Medulla oblongata (tissue), 1 donor: ENCODE results near the gene GLIS1.

Source experiments
- DNase-seq: peaks from one replicate; pipeline ENCODE4 v3.0.0-alpha.2; 2015; ENCODE audit errors: extremely low spot score

Gene GLIS1

GRCh38 chr1:53718443-53718842 lies 20.5 kb downstream of the GLIS1 start:
- no peak for DNase-seq

- DNase-seq: no peak
Observed at GRCh38 chr1:53717025-53717804, 21.7 kb downstream of the GLIS1 start.

- no peak for DNase-seq
Observed at GRCh38 chr1:53716150-53716549, 22.8 kb downstream of the GLIS1 start.

- no peak for DNase-seq
Observed at GRCh38 chr1:53715478-53715877, 23.5 kb downstream of the GLIS1 start.

- DNase-seq: no peak
Observed at GRCh38 chr1:53712276-53712675, 26.7 kb downstream of the GLIS1 start.

GRCh38 chr1:53710584-53710983 lies 28.4 kb downstream of the GLIS1 start:
- no peak for DNase-seq

GRCh38 chr1:53708687-53709086 lies 30.3 kb downstream of the GLIS1 start:
- DNase-seq: no peak

GRCh38 chr1:53706356-53706755 lies 32.6 kb downstream of the GLIS1 start:
- DNase-seq: no peak

- no peak for DNase-seq
Observed at GRCh38 chr1:53705446-53706096, 33.4 kb downstream of the GLIS1 start.

- DNase-seq: no peak
Observed at GRCh38 chr1:53704804-53705445, 34.0 kb downstream of the GLIS1 start.

GRCh38 chr1:53704304-53704703 lies 34.7 kb downstream of the GLIS1 start:
- DNase-seq: no peak

- DNase-seq: no peak
Observed at GRCh38 chr1:53703174-53703573, 35.8 kb downstream of the GLIS1 start.

- DNase-seq: no peak
Observed at GRCh38 chr1:53702341-53702740, 36.6 kb downstream of the GLIS1 start.

GRCh38 chr1:53700776-53701175 lies 38.2 kb downstream of the GLIS1 start:
- no peak for DNase-seq

GRCh38 chr1:53699981-53700380 lies 39.0 kb downstream of the GLIS1 start:
- no peak for DNase-seq

- DNase-seq: no peak
Observed at GRCh38 chr1:53698384-53698980, 40.5 kb downstream of the GLIS1 start.

GRCh38 chr1:53697721-53698383 lies 41.1 kb downstream of the GLIS1 start:
- DNase-seq: peak; percentile 38

GRCh38 chr1:53696990-53697389 lies 42.0 kb downstream of the GLIS1 start:
- no peak for DNase-seq

- DNase-seq: no peak
Observed at GRCh38 chr1:53696571-53696970, 42.4 kb downstream of the GLIS1 start.

- no peak for DNase-seq
Observed at GRCh38 chr1:53696051-53696450, 42.9 kb downstream of the GLIS1 start.

GRCh38 chr1:53695116-53695515 lies 43.8 kb downstream of the GLIS1 start:
- DNase-seq: no peak

GRCh38 chr1:53694718-53695091 lies 44.3 kb downstream of the GLIS1 start:
- DNase-seq: no peak
